IMR-90 (cell line): ENCODE measurements around the gene ETV6. TPM values are rescaled to one million over a fixed set of nuclear protein-coding genes. Genes with fewer than 3 reads are reported as not detected.

Source experiments
- ATAC-seq: fragments of 200-7000 bp; cut with Tn5 transposase; 2 replicates; pipeline ENCODE4 v1.9.1; 2020; ENCODE audit warnings: low read depth, mild to moderate bottlenecking, moderate library complexity
- BruUV-seq: library from RNA; stranded (reverse); fragments of 400-500 nt; replicated peaks from 2 replicates; lab custom pipeline; 2021; lab: Mats Ljungman, UMichigan
- CTCF ChIA-PET: fragments of 300-600 bp; formaldehyde crosslinking; extraction: SDS; loops from one replicate; lab custom pipeline; 2021; ENCODE audit warnings: antibody characterized with exemption; lab: Yijun Ruan, JAX
- POLR2A ChIA-PET: fragments of 300-600 bp; sonication (Branson Sonifier 250); formaldehyde crosslinking; loops from one replicate; lab custom pipeline; 2022; ENCODE audit warnings: antibody characterized with exemption; ENCODE audit not compliant: unreplicated experiment; lab: Charles Lee
- DNase-seq: peaks from one replicate; pipeline ENCODE4 v3.0.0; 2013
- H2AFZ ChIP-seq: replicated peaks from 2 replicates; pipeline ENCODE3; 2013; ENCODE audit warnings: low read length, mild to moderate bottlenecking; ENCODE audit not compliant: poor library complexity
- H2AK5ac ChIP-seq: 2 replicates; pipeline ENCODE4 v1.6.1; 2013; ENCODE audit warnings: low read depth, low read length, inconsistent platforms
- H2AK9ac ChIP-seq: replicated peaks from 2 replicates; pipeline ENCODE3; 2013; ENCODE audit warnings: mild to moderate bottlenecking, low read depth, low read length, moderate library complexity; ENCODE audit not compliant: poor library complexity
- H2BK120ac ChIP-seq: 2 replicates; pipeline ENCODE4 v1.6.1; 2013; ENCODE audit warnings: low read depth, low read length, inconsistent platforms
- H2BK15ac ChIP-seq: 3 replicates; pipeline ENCODE4 v1.6.1; 2013; ENCODE audit warnings: low read depth, low read length, inconsistent platforms
- H2BK20ac ChIP-seq: 2 replicates; pipeline ENCODE4 v1.6.1; 2013; ENCODE audit warnings: low read depth, mild to moderate bottlenecking, inconsistent platforms, low read length, moderate library complexity
- H2BK5ac ChIP-seq: 2 replicates; pipeline ENCODE4 v1.6.1; 2013; ENCODE audit warnings: mild to moderate bottlenecking, low read depth, low read length, inconsistent platforms; ENCODE audit not compliant: poor library complexity, severe bottlenecking
- H3K14ac ChIP-seq: replicated peaks from 2 replicates; pipeline ENCODE4 v1.6.1; 2013; ENCODE audit warnings: low read depth, low read length, inconsistent platforms
- H3K18ac ChIP-seq: 2 replicates; pipeline ENCODE4 v1.6.1; 2013; ENCODE audit warnings: low read depth, low read length, control low read depth
- H3K23ac ChIP-seq: 2 replicates; pipeline ENCODE4 v1.6.1; 2013; ENCODE audit warnings: low read depth, low read length, inconsistent platforms
- H3K27ac ChIP-seq: 2 replicates; pipeline ENCODE4 v1.5.1; 2013; ENCODE audit warnings: mild to moderate bottlenecking, control low read depth, low read length; ENCODE audit not compliant: insufficient read depth
- H3K27me3 ChIP-seq: 2 replicates; pipeline ENCODE4 v1.6.1; 2013; ENCODE audit warnings: low read length; ENCODE audit not compliant: control insufficient read depth, insufficient read depth
- H3K36me3 ChIP-seq: 2 replicates; pipeline ENCODE4 v1.6.1; 2013; ENCODE audit warnings: low read length, mixed read lengths; ENCODE audit not compliant: control insufficient read depth, insufficient read depth
- H3K4ac ChIP-seq: 2 replicates; pipeline ENCODE4 v1.6.1; 2013; ENCODE audit warnings: low read depth, low read length, inconsistent platforms
- H3K4me1 ChIP-seq: 2 replicates; pipeline ENCODE4 v1.6.1; 2013; ENCODE audit warnings: low read length, mixed read lengths; ENCODE audit not compliant: control insufficient read depth, insufficient read depth
- H3K4me2 ChIP-seq: 2 replicates; pipeline ENCODE4 v1.6.1; 2013; ENCODE audit warnings: low read depth, mild to moderate bottlenecking, control low read depth, low read length, moderate library complexity
- H3K4me3 ChIP-seq: 2 replicates; pipeline ENCODE4 v1.5.1; 2013; ENCODE audit warnings: low read depth, mild to moderate bottlenecking, control low read depth, low read length, moderate library complexity; ENCODE audit not compliant: insufficient read depth
- H3K56ac ChIP-seq: 2 replicates; pipeline ENCODE4 v1.6.1; 2013; ENCODE audit warnings: low read length, inconsistent platforms; ENCODE audit not compliant: insufficient read depth; ENCODE audit errors: extremely low read depth
- H3K79me1 ChIP-seq, 2 experiments: 2 replicates each; pipeline ENCODE4 v1.6.1; 2013; ENCODE audit warnings: low read length in 2 of 2, inconsistent platforms in 1 of 2, low read depth in 1 of 2
- H3K9ac ChIP-seq: 2 replicates; pipeline ENCODE4 v1.6.1; 2013; ENCODE audit warnings: low read depth, low read length, control low read depth
- H3K9me1 ChIP-seq: 2 replicates; pipeline ENCODE4 v1.6.1; 2013; ENCODE audit warnings: low read length, inconsistent platforms; ENCODE audit not compliant: insufficient read depth
- H3K9me3 ChIP-seq: 2 replicates; pipeline ENCODE4 v1.6.1; 2013; ENCODE audit warnings: low read length; ENCODE audit not compliant: control insufficient read depth, insufficient read depth
- H4K20me1 ChIP-seq: 2 replicates; pipeline ENCODE4 v1.6.1; 2013; ENCODE audit warnings: low read length, inconsistent platforms; ENCODE audit not compliant: insufficient read depth
- H4K5ac ChIP-seq: 2 replicates; pipeline ENCODE4 v1.6.1; 2013; ENCODE audit warnings: mild to moderate bottlenecking, low read depth, low read length, control low read depth
- H4K8ac ChIP-seq, 2 experiments: 2 replicates each; pipeline ENCODE4 v1.6.1; 2013; ENCODE audit warnings: low read depth in 2 of 2, low read length in 2 of 2, control low read depth in 1 of 2, inconsistent platforms in 1 of 2
- H4K91ac ChIP-seq: 2 replicates; pipeline ENCODE4 v1.6.1; 2013; ENCODE audit warnings: low read depth, low read length, inconsistent platforms; ENCODE audit not compliant: insufficient read depth
- FOS ChIP-seq: fragments of 150-350 bp; IDR thresholded peaks from 2 replicates; pipeline ENCODE4 v1.6.1; 2016; ENCODE audit warnings: low read depth, low read length
- RAD21 ChIP-seq: IDR thresholded peaks from 2 replicates; pipeline ENCODE4 v1.6.1; 2012; ENCODE audit warnings: low read length, improper control_type of control experiment
- WGBS, 2 experiments: methylation state at CpG; one replicate each; pipeline versions ENCODE4 v1.1.5 to v1.1.7; 2013; ENCODE audit warnings: missing lambda C conversion rate in 2 of 2; ENCODE audit not compliant: insufficient read length in 1 of 2; ENCODE audit errors: extremely low coverage in 2 of 2; 5-methylcytosine and 5-hydroxymethylcytosine counted together
- dilution Hi-C: fragments of 300-500 bp; cut with HindIII; formaldehyde crosslinking; loops from one replicate; pipeline ENCODE4 v1.14.3; 2018; ENCODE audit warnings: low sequenced_read_pairs; ENCODE audit not compliant: unreplicated experiment
- in situ Hi-C: fragments of 300-500 bp; cut with MboI; formaldehyde crosslinking; loops from 3 replicates; pipeline ENCODE4 v1.14.3; 2019; ENCODE audit warnings: low sequenced_read_pairs, inconsistent platforms, mixed read lengths
- intact Hi-C: fragments of 100-400 bp; cut with micrococcal nuclease; formaldehyde crosslinking; loops from 2 replicates; pipeline ENCODE4 v1.10.0; 2022
- polyA plus RNA-seq, 3 experiments: library from polyadenylated mRNA; depleted of rRNA; stranded (reverse); fragments of >200 nt; gene quantifications; 2 replicates each; pipeline ENCODE4 v1.2.3, GENCODE V29; 2012; ENCODE audit warnings: low replicate concordance in 1 of 3
- total RNA-seq: library from RNA; depleted of rRNA; stranded (reverse); fragments of >200 nt; gene quantifications from 2 replicates; pipeline ENCODE4 v1.2.3, GENCODE V29; 2012

ETV6 gene
- total and polyA plus RNA-seq, 2 of the 4 experiments (the other 2 are of a cell fraction) = 8.4 to 9.9 TPM

GRCh38 chr12:11839091-11839641, 189.7 kb downstream of the ETV6 start:
- Histone ChIP-seq H3K79me1 (peaks cover 17 to 50% of the 10 kb centered on the region in 2 experiments), H3K14ac (peak overlapping the region; percentile 50), H3K27ac (no peak overlapping the region), H2AK5ac (no peak overlapping the region), H4K91ac (no peak overlapping the region), H3K23ac (no peak overlapping the region), H3K9me3 (no peaks in the 10 kb centered on the region), H3K9ac (no peak overlapping the region), H3K27me3 (no peaks in the 10 kb centered on the region), H4K5ac (no peak overlapping the region), H3K4me1 (peaks cover 8% of the 10 kb centered on the region; the same call in 1 of the 2 replicates), H3K4me3 (no peak overlapping the region), H3K4me2 (no peak overlapping the region), H2BK20ac (peak overlapping the region; percentile 71; the same call in 1 of the 2 replicates), H2AK9ac (no peak overlapping the region), H2AFZ (peak overlapping the region; percentile 8), H3K9me1 (peaks cover 8% of the 10 kb centered on the region; the same call in 1 of the 2 replicates), H3K56ac (no peak overlapping the region), H2BK5ac (no peak overlapping the region), H2BK15ac (no peak overlapping the region), H3K18ac (no peak overlapping the region), H2BK120ac (no peak overlapping the region), H3K4ac (0 out of 2 replicates have a peak overlapping the region, but pooled peaks have one; percentile 15), H4K20me1 (no peaks in the 10 kb centered on the region; the same call in 1 of the 2 replicates), H3K36me3 (peaks cover 15% of the 10 kb centered on the region), H4K8ac (no peak overlapping the region; a peak in 1 of 4 replicates)
- dilution Hi-C loops = no loop called here
- 83% methylated on average over 2 of the region's 8 CpGs; no CpG with 5 or more reads in 1 of the 2 experiments for WGBS, 2 experiments
- ChIA-PET POLR2A (no interaction called here), CTCF (no interaction called here)
- 0 out of 2 replicates have a peak, but pooled peaks have one; percentile 48 for ATAC-seq
- TF ChIP-seq RAD21 (no peak), FOS (peak; percentile 53)
- peak; percentile 61 for DNase-seq
- in situ Hi-C loops = no loop called here
- BruUV-seq = no TSS peak
- intact Hi-C loops = no loop called here
